NCI-H2029 (cell line): Measurements from ENCODE around the gene RWDD4.

ENCODE experiments used
- DNase-seq: peaks from one replicate; lab custom pipeline; 2025; lab: John Stamatoyannopoulos, UW

Gene RWDD4

GRCh38 chr4:183600189-183600685 is 58.7 kb downstream of the RWDD4 start:
- DNase-seq: no peak

- no peak for DNase-seq
These were observed 59.3 kb downstream of the RWDD4 start for GRCh38 chr4:183599690-183600089.

DNA sequence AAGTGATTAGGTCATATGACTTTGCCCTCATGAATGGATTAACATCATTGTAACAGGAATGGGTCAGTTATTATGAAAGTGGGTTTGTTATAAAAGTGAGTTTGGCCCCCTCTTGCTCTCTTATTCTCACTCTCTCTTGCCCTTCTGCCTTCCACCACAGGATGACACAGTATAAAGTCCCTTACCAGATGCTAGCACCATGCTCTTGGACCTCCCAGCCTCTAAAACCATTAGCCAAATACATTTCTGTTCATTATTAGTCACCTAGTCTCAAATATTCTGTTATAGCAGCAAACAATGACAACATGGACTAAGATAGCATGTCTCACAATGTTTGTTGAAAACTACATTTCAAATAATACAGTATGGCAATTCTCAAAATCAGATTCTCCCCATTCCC is 59.7 kb downstream of the RWDD4 start:
- no peak for DNase-seq

GRCh38 chr4:183596067-183596757 is 62.8 kb downstream of the RWDD4 start:
- no peak for DNase-seq

- no peak for DNase-seq
These were observed 64.2 kb downstream of the RWDD4 start for GRCh38 chr4:183594823-183595222.

DNA sequence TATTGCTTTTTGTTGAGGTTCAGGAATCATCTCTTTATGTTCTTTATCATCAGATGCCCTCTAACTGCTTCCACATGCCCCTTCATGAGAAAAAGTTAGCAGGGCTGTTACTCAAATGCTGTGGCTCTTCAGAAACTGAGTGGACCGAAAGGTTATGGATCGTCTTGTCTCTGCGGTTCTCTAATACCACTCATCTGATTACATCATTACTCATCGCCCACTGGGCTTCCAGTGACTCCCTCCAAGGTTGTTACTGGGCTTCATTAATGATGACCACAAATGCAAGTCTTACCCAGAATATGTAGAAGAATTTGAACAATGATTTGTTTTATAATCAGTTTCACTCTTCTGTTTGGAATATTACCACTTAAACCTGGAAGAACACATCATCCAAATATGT is 67.7 kb downstream of the RWDD4 start:
- DNase-seq: no peak
